WTC11 (cell line): Measurements from ENCODE around the gene PAQR3.

Experiments
- ATF2 ChIP-seq: sonication (generic); formaldehyde crosslinking; IDR thresholded peaks from 2 replicates; pipeline ENCODE4 v1.8.1; 2022; ENCODE audit warnings: low read depth, missing genetic modification reagents, borderline replicate concordance
- ATF3 ChIP-seq: sonication (generic); formaldehyde crosslinking; conservative IDR thresholded peaks from 2 replicates; pipeline ENCODE4 v1.8.1; 2022; ENCODE audit warnings: mild to moderate bottlenecking, missing genetic modification reagents
- CTCF ChIP-seq: fragments of 200-600 bp; IDR thresholded peaks from 2 replicates; pipeline ENCODE4 v1.8.0; 2022; ENCODE audit warnings: antibody characterized with exemption
- IRF2 ChIP-seq: sonication (generic); formaldehyde crosslinking; IDR thresholded peaks from 2 replicates; pipeline ENCODE4 v1.8.0; 2022; ENCODE audit warnings: low read depth, missing genetic modification reagents, borderline replicate concordance
- NR3C1 ChIP-seq: sonication (generic); formaldehyde crosslinking; conservative IDR thresholded peaks from 2 replicates; pipeline ENCODE4 v1.8.1; 2023; ENCODE audit warnings: low read depth, mild to moderate bottlenecking, missing genetic modification reagents
- TEAD4 ChIP-seq: sonication (generic); formaldehyde crosslinking; IDR thresholded peaks from 2 replicates; pipeline ENCODE4 v1.8.0; 2022; ENCODE audit warnings: mild to moderate bottlenecking, missing genetic modification reagents
- ZNF138 ChIP-seq: sonication (generic); formaldehyde crosslinking; conservative IDR thresholded peaks from 2 replicates; pipeline ENCODE4 v1.8.1; 2022; ENCODE audit warnings: mild to moderate bottlenecking, moderate library complexity, missing genetic modification reagents
- ZNF671 ChIP-seq: fragments of 250-450 bp; sonication (Bioruptor Pico); IDR thresholded peaks from 2 replicates; pipeline ENCODE4 v1.8.0; 2021; ENCODE audit warnings: mild to moderate bottlenecking

GRCh38 chr4:78936989-78937388 is 2.2 kb downstream of the PAQR3 start:
- TF ChIP-seq ZNF671 (no peak), ATF2 (CRISPR knock-in tag) (no peak), ZNF138 (no peak), ATF3 (CRISPR knock-in tag) (no peak), IRF2 (CRISPR knock-in tag) (no peak), TEAD4 (CRISPR knock-in tag) (no peak), NR3C1 (no peak), CTCF (no peak)
